ENCODE measurements around the gene SFR1. TPM values are rescaled to one million over a fixed set of nuclear protein-coding genes. Genes with fewer than 3 reads are reported as not detected.
A peak's percentile ranks its signal among the peaks of the same experiment; 100 is the strongest.

The SFR1 gene
- total RNA-seq, 6 experiments from 2014 or later = 1.2 to 3.5 (median 1.7) TPM

DNA sequence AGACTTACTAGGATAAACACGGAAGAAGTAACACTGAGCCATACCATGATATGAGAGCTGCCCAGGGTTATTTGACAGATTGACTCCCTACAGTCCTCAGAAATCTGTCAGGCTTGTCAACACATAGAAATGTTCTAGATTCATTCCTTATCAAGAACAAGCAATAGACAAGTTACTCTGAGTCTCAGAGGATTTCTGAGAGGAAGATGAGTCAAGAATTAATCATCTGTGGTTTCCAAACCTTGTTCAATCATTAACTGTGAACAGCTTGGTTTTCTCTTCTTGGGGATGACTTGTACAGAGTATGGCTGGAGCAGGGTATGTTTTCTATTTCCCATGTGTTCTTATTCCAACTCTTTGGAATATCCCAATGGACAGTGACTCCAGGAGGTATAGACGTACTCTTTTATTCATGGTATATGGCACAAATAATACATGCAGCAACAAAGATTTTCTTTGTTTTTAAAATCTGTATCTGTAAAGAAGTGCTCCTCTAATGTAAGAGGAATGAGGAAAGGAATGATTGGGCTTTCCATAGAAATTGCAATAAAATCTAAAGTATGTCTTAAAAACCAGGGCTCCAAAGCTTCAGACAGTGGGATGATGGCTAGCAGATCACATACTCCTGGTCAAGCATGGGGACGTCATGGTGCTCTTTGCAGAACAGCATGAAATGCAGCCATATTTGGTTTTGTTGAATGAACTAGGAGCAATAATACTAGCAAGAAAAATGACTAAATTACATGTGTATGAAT is 11.9 kb upstream of the SFR1 start:
- DNase-seq (no peak), ATAC-seq (peak in 1 of 4 donors; percentile 68)
- Histone ChIP-seq H3K27me3 (no peaks in the 10 kb centered on the region), H3K9me3 (no peaks in the 10 kb centered on the region), H3K4me1 (no peaks in the 10 kb centered on the region), H3K27ac (no peak overlapping the region), H3K4me3 (no peak overlapping the region), H3K36me3 (no peaks in the 10 kb centered on the region)
- intact Hi-C loops (cut with DNase I) = no loop called here
- TF ChIP-seq POLR2A (IDR thresholded peaks at IDR 0.05) (no peak), CTCF (IDR thresholded peaks at IDR 0.05) (no peak)
- WGBS (ENCODE audit: insufficient coverage, low coverage, low lambda C conversion rate, missing lambda C conversion rate) = 57% methylated on average over 3 of the region's 3 CpGs

- Histone ChIP-seq H3K36me3 (no peaks in the 10 kb centered on the region), H3K9me3 (no peaks in the 10 kb centered on the region), H3K27me3 (no peaks in the 10 kb centered on the region), H3K27ac (no peak overlapping the region), H3K4me3 (no peak overlapping the region), H3K4me1 (no peaks in the 10 kb centered on the region)
- ATAC-seq (no peak), DNase-seq (no peak)
- intact Hi-C loops (cut with DNase I) = no loop called here
- WGBS (ENCODE audit: insufficient coverage, low coverage, low lambda C conversion rate, missing lambda C conversion rate) = 11% methylated on average over 1 of the region's 1 CpG
- TF ChIP-seq POLR2A (IDR thresholded peaks at IDR 0.05) (no peak), CTCF (IDR thresholded peaks at IDR 0.05) (no peak)
These were observed 8.5 kb upstream of the SFR1 start for GRCh38 chr10:104113376-104113956.

DNA sequence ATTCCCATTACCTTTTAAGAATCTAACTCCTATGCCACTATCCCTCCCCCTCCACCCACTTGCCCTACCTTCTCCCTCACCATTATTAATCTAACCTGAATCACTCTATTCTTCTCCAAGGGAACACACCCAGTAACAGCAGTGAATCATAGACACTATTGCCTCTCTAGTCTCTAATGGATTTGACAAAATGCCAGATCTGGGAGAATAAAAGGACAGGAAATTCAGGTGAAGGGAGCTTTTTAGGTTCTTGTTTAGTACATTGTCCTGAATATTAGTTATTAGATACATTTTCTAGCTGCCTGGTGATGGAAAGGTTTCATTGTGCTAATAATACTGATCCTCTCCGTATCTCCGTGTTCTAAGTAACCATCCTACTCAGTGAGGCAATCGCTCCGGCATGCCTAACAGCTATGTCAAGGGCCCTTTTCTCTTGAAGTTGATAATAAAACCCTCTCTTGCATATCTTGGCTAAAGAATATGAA is 4.1 kb upstream of the SFR1 start:
- Histone ChIP-seq H3K27ac (no peak overlapping the region), H3K36me3 (no peaks in the 10 kb centered on the region), H3K9me3 (no peaks in the 10 kb centered on the region), H3K4me1 (peaks cover 0 to 5% (median 0%) of the 10 kb centered on the region in 4 donors), H3K27me3 (no peaks in the 10 kb centered on the region), H3K4me3 (no peak overlapping the region)
- intact Hi-C loops (cut with DNase I) = no loop called here
- ATAC-seq = no peak
- WGBS (ENCODE audit: insufficient coverage, low coverage, low lambda C conversion rate, missing lambda C conversion rate) = 87% methylated on average over 4 of the region's 4 CpGs
- no peak for TF ChIP-seq CTCF (IDR thresholded peaks at IDR 0.05)
- no peak for TF ChIP-seq POLR2A (IDR thresholded peaks at IDR 0.05)
- no peak for DNase-seq

- DNase-seq = no peak
- no peaks in the 10 kb centered on the region for H3K9me3 ChIP-seq
- no peaks in the 10 kb centered on the region for H3K36me3 ChIP-seq
- WGBS (ENCODE audit: insufficient coverage, low coverage, low lambda C conversion rate, missing lambda C conversion rate) = 72% methylated on average over 3 of the region's 3 CpGs
- intact Hi-C loops (cut with DNase I) = no loop called here
- TF ChIP-seq CTCF (IDR thresholded peaks at IDR 0.05) (no peak), POLR2A (IDR thresholded peaks at IDR 0.05) (no peak)
- H3K27me3 ChIP-seq = no peaks in the 10 kb centered on the region
- ATAC-seq = no peak
- no peak overlapping the region for H3K4me3 ChIP-seq
- peaks cover 0 to 5% (median 0%) of the 10 kb centered on the region in 4 donors for H3K4me1 ChIP-seq
- H3K27ac ChIP-seq = peak overlapping the region in 2 of 3 donors; percentile 95 to 96
These were observed 2.0 kb upstream of the SFR1 start for GRCh38 chr10:104119996-104120395.
